Astrocyte of the spinal cord (primary cell): ENCODE results near the gene PCSK6.

ENCODE experiments used
- DNase-seq: peaks from one replicate; pipeline ENCODE4 v3.0.0; 2011; ENCODE audit warnings: low read depth, low spot score
- H3K4me3 ChIP-seq: 2 replicates; pipeline ENCODE4 v1.5.1; 2011; ENCODE audit warnings: low read depth, mild to moderate bottlenecking, low read length, moderate library complexity
- in situ Hi-C: cut with HindIII; loops from 2 replicates; pipeline ENCODE4 v1.10.0; 2017; ENCODE audit warnings: low sequenced_read_pairs
- TF ChIP-seq, protein P1 (sequence below): IDR thresholded peaks from 2 replicates; pipeline ENCODE4 v1.5.1; 2012; ENCODE audit warnings: low read depth, mild to moderate bottlenecking, low read length, inconsistent platforms

PCSK6 gene

GRCh38 chr15:101478701-101479341, 10.7 kb downstream of the PCSK6 start:
- in situ Hi-C loops: no loop called here
- DNase-seq: no peak

DNA sequence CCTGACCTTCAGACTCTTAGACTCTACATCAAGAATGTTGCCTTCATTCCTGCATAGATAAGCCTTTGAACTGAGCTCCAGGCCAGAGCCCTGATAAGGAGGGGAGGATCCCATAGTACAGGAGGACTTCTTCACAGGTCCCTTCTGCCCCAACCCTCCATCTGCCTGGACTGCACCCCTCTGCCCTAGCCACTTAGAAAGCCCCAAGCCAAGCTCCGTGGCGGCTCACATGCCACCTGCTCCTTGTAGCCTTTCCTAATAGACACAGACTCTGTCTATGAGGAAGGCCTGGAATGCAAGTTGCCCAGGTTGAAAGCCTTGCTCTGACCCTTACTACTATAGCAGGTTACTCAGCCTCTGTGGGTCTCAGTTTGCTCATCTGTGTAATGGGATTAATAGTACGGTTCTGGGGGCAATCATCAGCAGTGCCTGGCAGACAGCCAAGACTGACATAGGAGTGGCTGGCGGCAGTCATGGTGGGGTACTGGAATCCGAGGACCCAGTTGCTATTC, 11.6 kb downstream of the PCSK6 start:
- in situ Hi-C loops: no loop called here
- TF ChIP-seq, protein P1, sequence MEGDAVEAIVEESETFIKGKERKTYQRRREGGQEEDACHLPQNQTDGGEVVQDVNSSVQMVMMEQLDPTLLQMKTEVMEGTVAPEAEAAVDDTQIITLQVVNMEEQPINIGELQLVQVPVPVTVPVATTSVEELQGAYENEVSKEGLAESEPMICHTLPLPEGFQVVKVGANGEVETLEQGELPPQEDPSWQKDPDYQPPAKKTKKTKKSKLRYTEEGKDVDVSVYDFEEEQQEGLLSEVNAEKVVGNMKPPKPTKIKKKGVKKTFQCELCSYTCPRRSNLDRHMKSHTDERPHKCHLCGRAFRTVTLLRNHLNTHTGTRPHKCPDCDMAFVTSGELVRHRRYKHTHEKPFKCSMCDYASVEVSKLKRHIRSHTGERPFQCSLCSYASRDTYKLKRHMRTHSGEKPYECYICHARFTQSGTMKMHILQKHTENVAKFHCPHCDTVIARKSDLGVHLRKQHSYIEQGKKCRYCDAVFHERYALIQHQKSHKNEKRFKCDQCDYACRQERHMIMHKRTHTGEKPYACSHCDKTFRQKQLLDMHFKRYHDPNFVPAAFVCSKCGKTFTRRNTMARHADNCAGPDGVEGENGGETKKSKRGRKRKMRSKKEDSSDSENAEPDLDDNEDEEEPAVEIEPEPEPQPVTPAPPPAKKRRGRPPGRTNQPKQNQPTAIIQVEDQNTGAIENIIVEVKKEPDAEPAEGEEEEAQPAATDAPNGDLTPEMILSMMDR: no peak
- DNase-seq: no peak
- no peak overlapping the region for H3K4me3 ChIP-seq

More at GRCh38 chr15:101478701-101479341, 10.7 kb downstream of the PCSK6 start:
- TF ChIP-seq, protein P1: no peak
- H3K4me3 ChIP-seq: no peak overlapping the region

DNA sequence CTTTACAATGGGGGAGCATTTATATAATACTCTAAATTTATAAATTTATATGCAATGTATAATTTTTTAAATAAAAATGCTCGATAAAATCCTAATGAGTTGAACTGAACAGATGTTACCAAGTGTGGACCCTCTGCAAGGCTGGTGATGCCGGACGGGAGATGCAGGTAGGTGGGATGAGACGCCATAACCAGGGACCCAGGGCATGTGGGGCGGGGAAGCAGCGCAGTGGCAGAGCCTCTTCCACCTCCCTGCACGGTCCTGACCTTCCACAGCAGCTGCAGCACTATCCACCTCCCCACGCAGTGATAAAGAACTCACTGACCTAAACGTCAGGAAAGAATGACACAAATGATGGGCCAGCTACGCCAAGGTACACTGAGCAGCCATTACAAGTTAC, 12.8 kb downstream of the PCSK6 start:
- in situ Hi-C loops: no loop called here
- DNase-seq: no peak
- TF ChIP-seq, protein P1: no peak

GRCh38 chr15:101474983-101475382, 14.5 kb downstream of the PCSK6 start:
- DNase-seq: no peak
- TF ChIP-seq, protein P1: no peak
- no peak overlapping the region for H3K4me3 ChIP-seq
- in situ Hi-C loops: no loop called here

More for the DNA sequence above, 12.8 kb downstream of the PCSK6 start:
- H3K4me3 ChIP-seq: no peak overlapping the region

DNA sequence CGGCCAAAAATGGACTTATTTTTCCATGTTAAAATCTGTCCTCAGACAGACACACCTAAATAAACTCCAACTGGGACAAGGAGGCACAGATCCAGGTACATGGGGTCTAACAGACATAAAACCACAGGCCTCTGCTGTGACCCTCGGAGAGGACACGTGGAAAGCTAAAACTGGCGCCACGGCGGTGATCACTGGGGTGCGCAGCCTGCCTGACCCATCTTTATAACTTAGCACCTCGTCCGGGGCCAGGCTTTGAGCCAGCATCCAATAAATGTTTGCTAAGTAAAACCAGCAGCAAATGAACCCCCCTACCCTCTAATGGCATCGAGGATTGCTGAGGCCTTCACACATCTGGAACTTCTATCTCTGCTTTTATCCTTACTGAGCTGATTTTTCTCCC, 15.3 kb downstream of the PCSK6 start:
- TF ChIP-seq, protein P1: no peak
- in situ Hi-C loops: no loop called here
- no peak overlapping the region for H3K4me3 ChIP-seq
- no peak for DNase-seq

GRCh38 chr15:101472033-101472432, 17.5 kb downstream of the PCSK6 start:
- TF ChIP-seq, protein P1: no peak
- H3K4me3 ChIP-seq: no peak overlapping the region
- in situ Hi-C loops: no loop called here
- no peak for DNase-seq
